Stimulated activated CD8-positive, alpha-beta memory T cell treated with anti-CD3 and anti-CD28 coated beads, Interleukin-4, amount 100 ng/mL, for 1 hour (primary cell): Measurements from ENCODE around the gene RAPGEF2.
"Not testable (repeated sequence)": the region's sequence is repeated elsewhere in the genome, so short reads cannot be mapped to it uniquely, and the experiment has no call there.

Experiments used
- DNase-seq, 2 donors: peaks; one replicate each; pipeline ENCODE4 v3.0.0-alpha.2; 2020; ENCODE audit warnings: low read depth in 2 of 2, low spot score in 1 of 2

Gene RAPGEF2

GRCh38 chr4:159307929-159308328 is 205.1 kb downstream of the RAPGEF2 start:
- DNase-seq = no peak

GRCh38 chr4:159308566-159309340 is 205.9 kb downstream of the RAPGEF2 start:
- no peak for DNase-seq

- no peak for DNase-seq
Measured at GRCh38 chr4:159312236-159312635, 209.4 kb downstream of the RAPGEF2 start.

GRCh38 chr4:159315879-159316278 is 213.0 kb downstream of the RAPGEF2 start:
- not testable (repeated sequence) for DNase-seq

- DNase-seq = no peak
Measured at GRCh38 chr4:159317203-159317602, 214.3 kb downstream of the RAPGEF2 start.

GRCh38 chr4:159319027-159319426 is 216.1 kb downstream of the RAPGEF2 start:
- no peak for DNase-seq

- DNase-seq = no peak
Measured at GRCh38 chr4:159326480-159326879, 223.6 kb downstream of the RAPGEF2 start.

GRCh38 chr4:159328766-159329165 is 225.9 kb downstream of the RAPGEF2 start:
- no peak for DNase-seq

GRCh38 chr4:159334461-159334860 is 231.6 kb downstream of the RAPGEF2 start:
- no peak for DNase-seq

GRCh38 chr4:159337041-159337440 is 234.2 kb downstream of the RAPGEF2 start:
- DNase-seq = no peak

GRCh38 chr4:159341522-159341921 is 238.6 kb downstream of the RAPGEF2 start:
- DNase-seq = no peak

GRCh38 chr4:159342374-159342773 is 239.5 kb downstream of the RAPGEF2 start:
- DNase-seq = no peak

- no peak for DNase-seq
Measured at GRCh38 chr4:159343116-159343515, 240.2 kb downstream of the RAPGEF2 start.

GRCh38 chr4:159344877-159345276 is 242.0 kb downstream of the RAPGEF2 start:
- no peak for DNase-seq

- no peak for DNase-seq
Measured at GRCh38 chr4:159346681-159347080, 243.8 kb downstream of the RAPGEF2 start.

GRCh38 chr4:159347813-159348212 is 244.9 kb downstream of the RAPGEF2 start:
- DNase-seq = no peak

GRCh38 chr4:159349332-159349731 is 246.5 kb downstream of the RAPGEF2 start:
- no peak for DNase-seq

- DNase-seq = no peak
Measured at GRCh38 chr4:159352609-159353008, 249.7 kb downstream of the RAPGEF2 start.

GRCh38 chr4:159353422-159354116 is 250.7 kb downstream of the RAPGEF2 start:
- DNase-seq = no peak

- DNase-seq = no peak
Measured at GRCh38 chr4:159355466-159355865, 252.6 kb downstream of the RAPGEF2 start.

GRCh38 chr4:159357350-159357749 is 254.5 kb downstream of the RAPGEF2 start:
- DNase-seq = no peak

GRCh38 chr4:159358226-159358625 is 255.3 kb downstream of the RAPGEF2 start:
- no peak for DNase-seq

- DNase-seq = no peak
Measured at GRCh38 chr4:159360549-159360948, 257.7 kb downstream of the RAPGEF2 start.
